HFFc6 (cell line): Measurements from ENCODE around the gene SPNS2. TPM values are rescaled to one million over a fixed set of nuclear protein-coding genes. Genes with fewer than 3 reads are reported as not detected.

ENCODE experiments used
- DNase-seq: peaks from one replicate; pipeline ENCODE4 v3.0.0-alpha.2; 2018
- H3K27ac Mint-ChIP-seq: 2 replicates; pipeline ENCODE4 v1.8.0; 2020; ENCODE audit warnings: mild to moderate bottlenecking, mixed read lengths
- H3K27me3 Mint-ChIP-seq: 2 replicates; pipeline ENCODE4 v1.8.0; 2021; ENCODE audit warnings: mild to moderate bottlenecking, moderate library complexity, mixed read lengths; ENCODE audit not compliant: insufficient read depth
- H3K36me3 Mint-ChIP-seq: 2 replicates; pipeline ENCODE4 v1.8.0; 2021; ENCODE audit warnings: low read depth, mixed read lengths
- H3K4me1 Mint-ChIP-seq: 2 replicates; pipeline ENCODE4 v1.8.0; 2020; ENCODE audit warnings: low read depth, mixed read lengths
- H3K4me3 Mint-ChIP-seq: 2 replicates; pipeline ENCODE4 v1.8.0; 2020; ENCODE audit warnings: mild to moderate bottlenecking, moderate library complexity, mixed read lengths
- H3K9me3 Mint-ChIP-seq: 2 replicates; pipeline ENCODE4 v1.8.0; 2020; ENCODE audit warnings: mild to moderate bottlenecking, mixed read lengths
- total RNA-seq, 6 experiments: library from RNA; stranded (reverse); fragmentation: NEBNext Ultra II Directional; extraction: Animal tissue kit (Norgen Biotek cat#: 25700); gene quantifications; 2 replicates in 1 of 6; 3 replicates in 5 of 6; pipeline ENCODE4 v1.2.3, GENCODE V29; 2021
- TF ChIP-seq, protein P1 (sequence below): fragments of 200-600 bp; sonication (generic); IDR thresholded peaks from 2 replicates; pipeline ENCODE4 v1.5.0; 2021; ENCODE audit warnings: antibody characterized with exemption, mild to moderate bottlenecking

The SPNS2 gene
- total RNA-seq, 6 experiments from 2014 or later: not detected

DNA sequence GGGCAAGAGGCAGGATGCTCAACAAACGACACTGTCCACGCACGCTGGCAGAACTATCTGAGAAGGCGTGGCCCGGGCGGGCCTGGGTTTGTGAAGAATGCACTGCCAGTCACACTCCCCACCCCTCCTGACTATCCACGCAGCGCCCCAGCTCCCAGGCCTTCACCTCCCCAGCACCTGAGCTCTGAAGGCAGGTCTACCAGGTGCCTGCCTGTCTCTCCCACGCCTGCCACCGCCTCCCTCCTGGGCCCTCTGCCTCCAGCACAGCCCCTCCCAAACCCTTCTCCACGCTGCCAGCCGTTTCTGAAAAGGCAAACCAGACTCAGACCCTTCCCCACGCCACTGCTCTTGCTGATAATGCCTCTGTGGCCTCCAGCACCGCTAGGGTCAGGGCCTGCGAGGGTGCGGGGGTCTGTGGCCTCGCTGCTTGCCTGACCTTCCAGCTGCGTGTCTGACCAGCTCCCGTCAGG lies 44.9 kb downstream of the SPNS2 start:
- no peak overlapping the region for H3K4me3 Mint-ChIP-seq
- H3K36me3 Mint-ChIP-seq: no peaks in the 10 kb centered on the region
- H3K27ac Mint-ChIP-seq: no peak overlapping the region
- no peaks in the 10 kb centered on the region for H3K4me1 Mint-ChIP-seq
- TF ChIP-seq, protein P1, sequence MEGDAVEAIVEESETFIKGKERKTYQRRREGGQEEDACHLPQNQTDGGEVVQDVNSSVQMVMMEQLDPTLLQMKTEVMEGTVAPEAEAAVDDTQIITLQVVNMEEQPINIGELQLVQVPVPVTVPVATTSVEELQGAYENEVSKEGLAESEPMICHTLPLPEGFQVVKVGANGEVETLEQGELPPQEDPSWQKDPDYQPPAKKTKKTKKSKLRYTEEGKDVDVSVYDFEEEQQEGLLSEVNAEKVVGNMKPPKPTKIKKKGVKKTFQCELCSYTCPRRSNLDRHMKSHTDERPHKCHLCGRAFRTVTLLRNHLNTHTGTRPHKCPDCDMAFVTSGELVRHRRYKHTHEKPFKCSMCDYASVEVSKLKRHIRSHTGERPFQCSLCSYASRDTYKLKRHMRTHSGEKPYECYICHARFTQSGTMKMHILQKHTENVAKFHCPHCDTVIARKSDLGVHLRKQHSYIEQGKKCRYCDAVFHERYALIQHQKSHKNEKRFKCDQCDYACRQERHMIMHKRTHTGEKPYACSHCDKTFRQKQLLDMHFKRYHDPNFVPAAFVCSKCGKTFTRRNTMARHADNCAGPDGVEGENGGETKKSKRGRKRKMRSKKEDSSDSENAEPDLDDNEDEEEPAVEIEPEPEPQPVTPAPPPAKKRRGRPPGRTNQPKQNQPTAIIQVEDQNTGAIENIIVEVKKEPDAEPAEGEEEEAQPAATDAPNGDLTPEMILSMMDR: no peak
- peaks cover 6% of the 10 kb centered on the region for H3K27me3 Mint-ChIP-seq
- DNase-seq: no peak
- H3K9me3 Mint-ChIP-seq: no peaks in the 10 kb centered on the region

DNA sequence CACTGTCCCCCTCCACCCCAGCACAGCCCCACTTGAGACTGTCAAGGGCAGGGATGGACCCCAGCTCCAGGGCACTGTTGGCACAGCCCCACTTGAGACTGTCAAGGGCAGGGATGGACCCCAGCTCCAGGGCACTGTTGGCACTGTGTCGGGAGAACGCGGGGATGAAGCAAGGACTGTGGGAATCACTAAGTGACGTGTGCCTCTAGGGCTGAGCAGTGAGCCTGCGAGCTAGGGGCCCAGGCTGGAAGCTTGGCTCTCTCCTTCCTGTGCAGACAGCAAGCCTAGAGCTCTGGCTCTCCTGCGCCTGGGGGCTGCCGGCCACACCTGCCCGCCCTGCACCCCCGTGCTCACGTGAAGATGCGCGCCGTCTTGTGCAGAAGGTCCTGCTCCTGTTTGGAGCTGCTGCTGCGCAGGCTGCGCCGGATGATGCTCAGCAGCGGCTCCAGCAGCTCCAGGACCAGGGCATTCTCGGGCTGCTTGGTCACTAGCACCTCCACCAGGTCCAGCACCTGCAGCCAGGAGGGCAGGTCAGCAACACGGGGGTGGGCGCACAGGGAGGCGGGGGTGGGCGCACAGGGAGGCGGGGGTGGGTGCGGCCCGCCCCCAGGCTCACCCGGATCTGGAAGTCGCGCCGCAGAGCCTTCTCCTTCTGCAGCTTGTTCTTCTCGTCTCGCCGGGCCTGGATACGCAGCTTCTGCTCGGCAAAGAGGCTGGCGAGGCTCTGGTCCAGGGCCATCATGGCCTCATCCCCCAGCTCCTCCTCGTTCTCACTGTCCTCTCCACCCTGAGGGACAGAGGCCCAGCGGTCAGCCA lies 45.7 kb downstream of the SPNS2 start:
- Mint-ChIP-seq H3K27ac (no peak overlapping the region), H3K36me3 (no peaks in the 10 kb centered on the region), H3K27me3 (peaks cover 6% of the 10 kb centered on the region), H3K9me3 (no peaks in the 10 kb centered on the region), H3K4me3 (no peak overlapping the region), H3K4me1 (peaks cover 3% of the 10 kb centered on the region; the same call in 1 of the 2 replicates)
- TF ChIP-seq, protein P1: no peak
- DNase-seq: no peak

DNA sequence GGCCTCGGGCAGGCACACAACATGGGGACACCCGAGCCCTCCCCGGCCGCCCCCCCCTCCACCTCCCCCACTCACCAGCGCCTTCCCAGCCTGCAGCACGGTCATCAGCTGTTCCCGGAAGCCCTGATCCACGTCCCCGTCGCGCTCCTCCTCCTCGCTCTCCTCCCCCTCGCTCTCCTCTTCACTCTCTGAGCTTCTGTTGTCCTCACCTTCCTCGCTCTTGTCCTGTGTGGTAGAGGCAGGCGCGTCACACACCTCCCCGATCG lies 46.2 kb downstream of the SPNS2 start:
- TF ChIP-seq, protein P1: no peak
- Mint-ChIP-seq H3K9me3 (no peaks in the 10 kb centered on the region), H3K27me3 (peaks cover 6% of the 10 kb centered on the region), H3K27ac (no peak overlapping the region), H3K4me3 (no peak overlapping the region), H3K36me3 (no peaks in the 10 kb centered on the region), H3K4me1 (peaks cover 4% of the 10 kb centered on the region; the same call in 1 of the 2 replicates)
- DNase-seq: no peak

DNA sequence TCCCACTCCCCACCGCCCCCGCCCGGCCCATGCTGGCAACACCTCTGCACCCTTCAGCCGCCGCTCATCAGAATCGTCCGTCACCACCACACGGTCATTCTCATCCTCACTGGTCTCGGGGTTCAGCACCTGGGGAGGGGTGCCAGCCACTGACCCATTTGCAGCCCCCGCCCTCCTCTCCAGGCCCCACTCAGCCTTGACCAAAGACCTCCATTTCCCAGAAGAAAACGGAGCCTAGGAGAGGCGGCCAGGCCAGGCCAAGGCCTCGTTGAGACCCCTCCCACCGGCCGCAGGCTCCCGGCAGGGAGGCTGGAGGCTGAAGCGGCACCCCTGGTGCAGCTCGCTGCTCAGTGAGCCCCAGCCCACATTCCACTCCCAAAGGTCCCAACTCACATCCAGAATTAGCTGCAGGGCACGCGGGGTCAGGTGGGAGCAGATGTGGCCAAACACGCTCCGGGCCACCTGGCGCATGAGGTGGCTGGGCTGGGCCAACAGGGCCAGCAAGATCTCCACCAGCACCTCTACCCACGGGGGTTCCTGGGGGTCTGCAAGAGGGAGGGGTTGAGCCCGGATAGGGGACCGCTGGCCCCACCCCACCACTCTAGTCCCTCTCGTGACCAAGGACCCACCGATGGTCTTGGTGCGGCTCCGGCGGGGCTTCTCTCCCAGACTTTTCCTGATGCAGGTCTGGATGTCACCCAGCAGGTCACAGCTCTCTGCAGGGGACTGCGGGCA lies 46.7 kb downstream of the SPNS2 start:
- no peaks in the 10 kb centered on the region for H3K9me3 Mint-ChIP-seq
- no peak overlapping the region for H3K4me3 Mint-ChIP-seq
- TF ChIP-seq, protein P1: no peak
- peaks cover 4% of the 10 kb centered on the region; the same call in 1 of the 2 replicates for H3K4me1 Mint-ChIP-seq
- DNase-seq: no peak
- peaks cover 6% of the 10 kb centered on the region for H3K27me3 Mint-ChIP-seq
- H3K36me3 Mint-ChIP-seq: no peaks in the 10 kb centered on the region
- no peak overlapping the region for H3K27ac Mint-ChIP-seq

DNA sequence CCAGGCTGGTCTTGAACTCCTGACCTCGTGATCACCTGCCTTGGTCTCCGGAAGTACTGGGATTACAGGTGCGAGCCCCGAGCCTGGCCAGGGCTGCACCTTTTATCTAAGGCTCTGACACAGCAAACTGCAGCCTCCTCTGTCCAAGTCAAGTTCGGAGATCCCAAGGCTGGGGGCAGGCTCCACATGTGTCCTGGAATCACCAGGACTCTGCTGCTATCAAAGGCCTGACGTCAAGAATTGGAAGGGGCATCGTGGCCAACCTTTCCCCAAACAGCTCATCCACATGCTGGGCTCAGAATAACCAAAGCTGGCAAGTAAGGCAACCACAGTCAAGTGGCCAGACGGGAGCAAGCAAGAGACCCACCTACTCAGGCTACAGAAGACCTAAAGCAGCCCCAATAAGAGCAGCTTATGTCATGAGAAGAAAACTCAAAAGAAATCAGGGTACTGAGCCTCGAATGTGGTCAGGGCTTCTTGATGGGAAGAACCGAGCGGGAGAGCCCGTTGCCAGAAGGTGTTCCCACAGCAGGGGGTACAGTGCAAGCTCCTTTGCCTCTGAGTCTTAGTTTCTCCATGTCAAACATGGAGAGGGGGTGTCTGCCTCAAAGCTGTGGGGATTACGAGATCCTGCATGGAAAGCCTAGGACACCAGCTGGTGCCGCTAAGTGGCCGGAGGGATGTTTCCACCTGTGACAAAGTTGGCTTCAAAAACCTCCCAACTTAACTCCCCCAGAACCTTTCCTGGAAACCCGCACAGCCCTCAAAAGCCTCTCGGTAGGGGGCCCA lies 48.6 kb downstream of the SPNS2 start:
- Mint-ChIP-seq H3K36me3 (peaks cover 7% of the 10 kb centered on the region), H3K9me3 (no peaks in the 10 kb centered on the region), H3K4me1 (peaks cover 4% of the 10 kb centered on the region; the same call in 1 of the 2 replicates), H3K4me3 (no peak overlapping the region), H3K27ac (no peak overlapping the region), H3K27me3 (peaks cover 6% of the 10 kb centered on the region)
- TF ChIP-seq, protein P1: no peak
- no peak for DNase-seq
